PC-3 (cell line): ENCODE measurements around the gene USP17L11. TPM values are rescaled to one million over a fixed set of nuclear protein-coding genes. Genes with fewer than 3 reads are reported as not detected.
"Not testable (repeated sequence)": the region's sequence is repeated elsewhere in the genome, so short reads cannot be mapped to it uniquely, and the experiment has no call there.

ENCODE experiments used
- ATAC-seq: fragments of 200-7000 bp; cut with Tn5 transposase; 2 replicates; pipeline ENCODE4 v1.9.1; 2020; ENCODE audit warnings: mild to moderate bottlenecking, moderate library complexity
- BruUV-seq: library from RNA; stranded (reverse); fragments of 400-500 nt; replicated peaks from 2 replicates; lab custom pipeline; 2021; lab: Mats Ljungman, UMichigan
- CTCF ChIA-PET: fragments of 300-600 bp; sonication (Branson Sonifier 250); formaldehyde crosslinking; loops from one replicate; lab custom pipeline; 2022; ENCODE audit warnings: antibody characterized with exemption; lab: Charles Lee
- POLR2A ChIA-PET: fragments of 300-600 bp; sonication (Branson Sonifier 250); formaldehyde crosslinking; loops from one replicate; lab custom pipeline; 2022; ENCODE audit warnings: antibody characterized with exemption; ENCODE audit not compliant: unreplicated experiment; lab: Charles Lee
- DNase-seq: peaks from one replicate; pipeline ENCODE4 v3.0.0-alpha.2; 2015
- H2AFZ ChIP-seq: fragments of 300-600 bp; sonication (generic); 2 replicates; pipeline ENCODE4 v1.6.0; 2016; ENCODE audit warnings: antibody characterized with exemption, low read length
- H3F3A ChIP-seq: fragments of 300-600 bp; sonication (generic); one replicate; pipeline ENCODE4 v1.6.0; 2017; ENCODE audit warnings: antibody characterized with exemption, low read length, control low read depth, mild to moderate bottlenecking; ENCODE audit not compliant: unreplicated experiment
- H3K27ac ChIP-seq: fragments of 300-600 bp; sonication (generic); 2 replicates; pipeline ENCODE4 v1.5.1; 2016; ENCODE audit warnings: mild to moderate bottlenecking, low read length
- H3K27me3 ChIP-seq: fragments of 300-600 bp; sonication (generic); 2 replicates; pipeline ENCODE4 v1.6.1; 2016; ENCODE audit warnings: low read length, mixed read lengths
- H3K36me3 ChIP-seq: fragments of 300-600 bp; sonication (generic); 2 replicates; pipeline ENCODE4 v1.6.1; 2016; ENCODE audit warnings: low read depth, mixed run types, low read length, mixed read lengths
- H3K4me1 ChIP-seq: fragments of 300-600 bp; sonication (generic); 2 replicates; pipeline ENCODE4 v1.5.1; 2016; ENCODE audit warnings: low read length; ENCODE audit not compliant: insufficient read depth
- H3K4me2 ChIP-seq: fragments of 300-600 bp; sonication (generic); 2 replicates; pipeline ENCODE4 v1.6.0; 2016; ENCODE audit warnings: low read length
- H3K4me3 ChIP-seq: fragments of 300-600 bp; sonication (generic); 2 replicates; pipeline ENCODE4 v1.5.1; 2016; ENCODE audit warnings: mild to moderate bottlenecking, low read length, mixed read lengths
- H3K79me2 ChIP-seq: fragments of 300-600 bp; sonication (generic); 2 replicates; pipeline ENCODE4 v1.6.1; 2017; ENCODE audit warnings: low read length, mixed read lengths
- H3K9ac ChIP-seq: fragments of 300-600 bp; sonication (generic); 2 replicates; pipeline ENCODE4 v1.6.0; 2016; ENCODE audit warnings: mild to moderate bottlenecking, low read length
- H3K9me2 ChIP-seq: fragments of 300-600 bp; sonication (generic); replicated peaks from 2 replicates; pipeline ENCODE4 v1.6.1; 2016; ENCODE audit warnings: mixed run types, low read length, mixed read lengths
- H3K9me3 ChIP-seq: fragments of 300-600 bp; sonication (generic); 2 replicates; pipeline ENCODE4 v1.6.1; 2016; ENCODE audit warnings: low read length, mixed read lengths
- H4K20me1 ChIP-seq: fragments of 300-600 bp; sonication (generic); 2 replicates; pipeline ENCODE4 v1.6.1; 2016; ENCODE audit warnings: low read length, mixed read lengths
- intact Hi-C: fragments of 100-400 bp; cut with micrococcal nuclease; formaldehyde crosslinking; loops from 2 replicates; pipeline ENCODE4 v1.9.0; 2023
- total RNA-seq: library from RNA; depleted of rRNA; stranded (reverse); fragments of >200 nt; gene quantifications from 2 replicates; pipeline ENCODE4 v1.2.3, GENCODE V29; 2014

Gene USP17L11
- total RNA-seq, 1 experiment from 2014 or later: not detected

DNA sequence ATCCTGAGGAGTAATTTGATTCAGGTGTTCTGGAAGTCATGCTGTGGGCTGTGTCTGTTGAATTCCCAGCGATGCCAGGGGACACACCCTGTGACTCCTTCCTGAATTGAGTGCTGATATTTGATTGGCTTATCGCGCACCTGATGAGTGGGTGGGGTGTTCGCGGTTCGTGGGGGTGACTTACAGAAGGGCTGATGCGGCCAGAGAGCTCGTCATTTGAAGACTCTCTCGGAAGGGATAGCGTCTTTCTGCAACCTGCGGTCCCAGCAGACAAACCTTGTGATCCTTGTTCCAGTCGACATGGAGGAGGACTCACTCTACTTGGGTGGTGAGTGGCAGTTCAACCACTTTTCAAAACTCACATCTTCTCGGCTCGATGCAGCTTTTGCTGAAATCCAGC, 9.4 kb downstream of the USP17L11 start, which contains the start of gene USP17L13:
TSS of gene USP17L13 (plus strand) at position 301 of the 400 bp plus-strand sequence. CDS start at position 301, 0 bp downstream.
- H3K4me1 ChIP-seq, CTCF ChIA-PET, H3K9me2 ChIP-seq, H3K27me3 ChIP-seq, POLR2A ChIA-PET, H3F3A ChIP-seq, ATAC-seq, H3K9me3 ChIP-seq, H3K79me2 ChIP-seq, H3K4me3 ChIP-seq, H3K9ac ChIP-seq, H3K36me3 ChIP-seq, BruUV-seq, H4K20me1 ChIP-seq, H3K27ac ChIP-seq, DNase-seq, H2AFZ ChIP-seq, H3K4me2 ChIP-seq, intact Hi-C loops: not testable (repeated sequence)

DNA sequence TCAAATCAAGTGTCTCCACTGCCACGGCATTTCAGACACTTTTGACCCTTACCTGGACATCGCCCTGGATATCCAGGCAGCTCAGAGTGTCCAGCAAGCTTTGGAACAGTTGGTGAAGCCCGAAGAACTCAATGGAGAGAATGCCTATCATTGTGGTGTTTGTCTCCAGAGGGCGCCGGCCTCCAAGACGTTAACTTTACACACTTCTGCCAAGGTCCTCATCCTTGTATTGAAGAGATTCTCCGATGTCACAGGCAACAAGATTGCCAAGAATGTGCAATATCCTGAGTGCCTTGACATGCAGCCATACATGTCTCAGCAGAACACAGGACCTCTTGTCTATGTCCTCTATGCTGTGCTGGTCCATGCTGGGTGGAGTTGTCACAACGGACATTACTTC, 15.0 kb downstream of the USP17L11 start:
- POLR2A ChIA-PET, DNase-seq, H3K27me3 ChIP-seq, H4K20me1 ChIP-seq, H3K4me3 ChIP-seq, H3K4me2 ChIP-seq, H3K9ac ChIP-seq, H2AFZ ChIP-seq, H3K4me1 ChIP-seq, H3K9me2 ChIP-seq, BruUV-seq, ATAC-seq, H3F3A ChIP-seq, H3K79me2 ChIP-seq, H3K27ac ChIP-seq, intact Hi-C loops, H3K36me3 ChIP-seq, CTCF ChIA-PET, H3K9me3 ChIP-seq: not testable (repeated sequence)

- H3K4me1 ChIP-seq, POLR2A ChIA-PET, DNase-seq, intact Hi-C loops, ATAC-seq, H3F3A ChIP-seq, H3K79me2 ChIP-seq, CTCF ChIA-PET, H3K4me3 ChIP-seq, H4K20me1 ChIP-seq, H3K9ac ChIP-seq, H3K36me3 ChIP-seq, BruUV-seq, H2AFZ ChIP-seq, H3K27ac ChIP-seq, H3K9me3 ChIP-seq, H3K4me2 ChIP-seq, H3K9me2 ChIP-seq, H3K27me3 ChIP-seq: not testable (repeated sequence)
Measured at GRCh38 chr4:9234085-9234484, 18.9 kb downstream of the USP17L11 start, which contains the start of gene USP17L15. USP17L15 (plus strand) TSS chr4:9234385; CDS start chr4:9234385, 0 bp downstream.

- H3K9me3 ChIP-seq, POLR2A ChIA-PET, BruUV-seq, H3K79me2 ChIP-seq, H2AFZ ChIP-seq, H3F3A ChIP-seq, DNase-seq, H3K9me2 ChIP-seq, H4K20me1 ChIP-seq, H3K9ac ChIP-seq, intact Hi-C loops, ATAC-seq, H3K27ac ChIP-seq, H3K4me3 ChIP-seq, H3K36me3 ChIP-seq, CTCF ChIA-PET, H3K4me1 ChIP-seq, H3K27me3 ChIP-seq, H3K4me2 ChIP-seq: not testable (repeated sequence)
Measured at GRCh38 chr4:9238461-9238860, 23.3 kb downstream of the USP17L11 start.

DNA sequence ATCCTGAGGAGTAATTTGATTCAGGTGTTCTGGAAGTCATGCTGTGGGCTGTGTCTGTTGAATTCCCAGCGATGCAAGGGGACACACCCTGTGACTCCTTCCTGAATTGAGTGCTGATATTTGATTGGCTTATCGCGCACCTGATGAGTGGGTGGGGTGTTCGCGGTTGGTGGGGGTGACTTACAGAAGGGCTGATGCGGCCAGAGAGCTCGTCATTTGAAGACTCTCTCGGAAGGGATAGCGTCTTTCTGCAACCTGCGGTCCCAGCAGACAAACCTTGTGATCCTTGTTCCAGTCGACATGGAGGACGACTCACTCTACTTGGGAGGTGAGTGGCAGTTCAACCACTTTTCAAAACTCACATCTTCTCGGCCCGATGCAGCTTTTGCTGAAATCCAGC, 28.4 kb downstream of the USP17L11 start, which contains the start of gene USP17L17:
TSS of gene USP17L17 (plus strand) at position 301 of the 400 bp plus-strand sequence. CDS start at position 301, 0 bp downstream.
- H3K27ac ChIP-seq, H2AFZ ChIP-seq, H3K9me3 ChIP-seq, H3K9ac ChIP-seq, intact Hi-C loops, H4K20me1 ChIP-seq, H3F3A ChIP-seq, H3K79me2 ChIP-seq, POLR2A ChIA-PET, ATAC-seq, H3K4me1 ChIP-seq, BruUV-seq, DNase-seq, H3K36me3 ChIP-seq, H3K4me3 ChIP-seq, CTCF ChIA-PET, H3K27me3 ChIP-seq, H3K9me2 ChIP-seq, H3K4me2 ChIP-seq: not testable (repeated sequence)

- H3K79me2 ChIP-seq, H3K36me3 ChIP-seq, H3K4me1 ChIP-seq, intact Hi-C loops, H3F3A ChIP-seq, ATAC-seq, H3K27me3 ChIP-seq, H3K4me2 ChIP-seq, H3K27ac ChIP-seq, H2AFZ ChIP-seq, POLR2A ChIA-PET, H3K9me2 ChIP-seq, DNase-seq, BruUV-seq, H4K20me1 ChIP-seq, H3K9ac ChIP-seq, H3K9me3 ChIP-seq, H3K4me3 ChIP-seq, CTCF ChIA-PET: not testable (repeated sequence)
Measured at GRCh38 chr4:9247953-9248680, 32.9 kb downstream of the USP17L11 start, which contains the start of gene USP17L18. USP17L18 (plus strand) TSS chr4:9248630; CDS start chr4:9248630, 0 bp downstream.
